ENCODE data around the gene TANC1. TPM values are rescaled to one million over a fixed set of nuclear protein-coding genes. Genes with fewer than 3 reads are reported as not detected.
A peak's percentile ranks its signal among the peaks of the same experiment; 100 is the strongest.

The TANC1 gene
- total and polyA plus RNA-seq, 5 experiments from 2014 or later = 0.05 to 0.17 (median 0.09) TPM; not detected in 1

- Mint-ChIP-seq H3K27me3 (no peaks in the 10 kb centered on the region), H3K4me3 (no peak overlapping the region), H3K36me3 (no peaks in the 10 kb centered on the region), H3K9me3 (no peaks in the 10 kb centered on the region), H3K4me1 (peaks cover 10 to 38% (median 27%) of the 10 kb centered on the region in 4 donors), H3K27ac (peak overlapping the region in 5 of 10 donors; percentile 12 to 85 (median 79))
- ATAC-seq (no peak), DNase-seq (no peak)
- POLR2A ChIA-PET = interaction anchor here (0.6 kb wide), 1 partner anchor 139 kb away, joined by 3 read pairs; no protein-coding TSS in a partner anchor
Observed at GRCh38 chr2:159125858-159126257, 157.4 kb downstream of the TANC1 start.

- DNase-seq (no peak), ATAC-seq (no peak)
- Mint-ChIP-seq H3K27me3 (no peaks in the 10 kb centered on the region), H3K27ac (no peak overlapping the region), H3K4me1 (peaks cover 10 to 38% (median 27%) of the 10 kb centered on the region in 4 donors), H3K36me3 (no peaks in the 10 kb centered on the region), H3K4me3 (no peak overlapping the region), H3K9me3 (no peaks in the 10 kb centered on the region)
- POLR2A ChIA-PET = no interaction called here
Observed at GRCh38 chr2:159126432-159127022, 158.1 kb downstream of the TANC1 start.

- Mint-ChIP-seq H3K27me3 (no peaks in the 10 kb centered on the region), H3K4me3 (no peak overlapping the region), H3K36me3 (no peaks in the 10 kb centered on the region), H3K9me3 (no peaks in the 10 kb centered on the region), H3K27ac (peak overlapping the region in 2 of 10 donors; percentile 8 to 47), H3K4me1 (peaks cover 10 to 39% (median 27%) of the 10 kb centered on the region in 4 donors)
- POLR2A ChIA-PET = interaction anchor here (0.6 kb wide), 1 partner anchor 8 kb away, joined by 3 read pairs; no protein-coding TSS in a partner anchor
- ATAC-seq = no peak
- DNase-seq = no peak
Observed at GRCh38 chr2:159128191-159128590, 159.8 kb downstream of the TANC1 start.

GRCh38 chr2:159129269-159129668 is 160.8 kb downstream of the TANC1 start:
- Mint-ChIP-seq H3K9me3 (no peaks in the 10 kb centered on the region), H3K27me3 (no peaks in the 10 kb centered on the region), H3K36me3 (no peaks in the 10 kb centered on the region), H3K27ac (peak overlapping the region in 1 of 10 donors; percentile 65), H3K4me3 (no peak overlapping the region), H3K4me1 (peaks cover 7 to 32% (median 22%) of the 10 kb centered on the region in 4 donors)
- DNase-seq (no peak), ATAC-seq (no peak)
- POLR2A ChIA-PET = interaction anchor here (1.0 kb wide), 1 partner anchor 582 kb away, joined by 3 read pairs; no protein-coding TSS in a partner anchor

GRCh38 chr2:159129824-159130223 is 161.4 kb downstream of the TANC1 start:
- Mint-ChIP-seq H3K4me3 (no peak overlapping the region), H3K27me3 (no peaks in the 10 kb centered on the region), H3K9me3 (no peaks in the 10 kb centered on the region), H3K4me1 (peaks cover 4 to 26% (median 17%) of the 10 kb centered on the region in 4 donors), H3K27ac (peak overlapping the region in 1 of 10 donors; percentile 15), H3K36me3 (no peaks in the 10 kb centered on the region)
- POLR2A ChIA-PET = interaction anchor here (1.0 kb wide), 1 partner anchor 582 kb away, joined by 3 read pairs; no protein-coding TSS in a partner anchor
- DNase-seq (no peak), ATAC-seq (no peak)

- POLR2A ChIA-PET = no interaction called here
- ATAC-seq = no peak
Observed at GRCh38 chr2:159130302-159130701, 161.9 kb downstream of the TANC1 start.

GRCh38 chr2:159131267-159131913 is 162.9 kb downstream of the TANC1 start:
- H3K4me3 Mint-ChIP-seq = no peak overlapping the region
- peak overlapping the region in 1 of 10 donors; percentile 23 for H3K27ac Mint-ChIP-seq
- no peaks in the 10 kb centered on the region for H3K27me3 Mint-ChIP-seq
- POLR2A ChIA-PET = no interaction called here
- H3K4me1 Mint-ChIP-seq = peaks cover 0 to 15% (median 6%) of the 10 kb centered on the region in 4 donors
- DNase-seq (no peak), ATAC-seq (no peak)
- no peaks in the 10 kb centered on the region for H3K36me3 Mint-ChIP-seq
- H3K9me3 Mint-ChIP-seq = no peaks in the 10 kb centered on the region

More at GRCh38 chr2:159130302-159130701, 161.9 kb downstream of the TANC1 start:
- H3K27me3 Mint-ChIP-seq = no peaks in the 10 kb centered on the region
- peaks cover under 1 to 21% (median 12%) of the 10 kb centered on the region in 4 donors for H3K4me1 Mint-ChIP-seq
- no peaks in the 10 kb centered on the region for H3K9me3 Mint-ChIP-seq
- H3K36me3 Mint-ChIP-seq = no peaks in the 10 kb centered on the region
- H3K4me3 Mint-ChIP-seq = no peak overlapping the region
- H3K27ac Mint-ChIP-seq = no peak overlapping the region
- no peak for DNase-seq

GRCh38 chr2:159131914-159132281 is 163.5 kb downstream of the TANC1 start:
- DNase-seq (no peak), ATAC-seq (no peak)
- H3K4me1 Mint-ChIP-seq = peaks cover 0 to 14% (median 6%) of the 10 kb centered on the region in 4 donors
- no peaks in the 10 kb centered on the region for H3K9me3 Mint-ChIP-seq
- no peaks in the 10 kb centered on the region for H3K27me3 Mint-ChIP-seq
- POLR2A ChIA-PET = interaction anchor here (0.6 kb wide), 1 partner anchor 1585 kb away, joined by 3 read pairs; no protein-coding TSS in a partner anchor
- no peaks in the 10 kb centered on the region for H3K36me3 Mint-ChIP-seq
- no peak overlapping the region for H3K4me3 Mint-ChIP-seq
- H3K27ac Mint-ChIP-seq = no peak overlapping the region

GRCh38 chr2:159133797-159134196 is 165.4 kb downstream of the TANC1 start:
- Mint-ChIP-seq H3K9me3 (no peaks in the 10 kb centered on the region), H3K4me1 (peaks cover 0 to 14% (median 6%) of the 10 kb centered on the region in 4 donors), H3K36me3 (no peaks in the 10 kb centered on the region), H3K27ac (peak overlapping the region in 2 of 10 donors; percentile 24 to 68), H3K27me3 (no peaks in the 10 kb centered on the region), H3K4me3 (no peak overlapping the region)
- DNase-seq = peak in 2 of 10 donors; percentile 33 to 35
- ATAC-seq = peak; percentile 37 to 38
- POLR2A ChIA-PET = no interaction called here

- Mint-ChIP-seq H3K27ac (no peak overlapping the region), H3K36me3 (no peaks in the 10 kb centered on the region), H3K9me3 (no peaks in the 10 kb centered on the region), H3K27me3 (no peaks in the 10 kb centered on the region), H3K4me3 (no peak overlapping the region), H3K4me1 (peaks cover 0 to 11% (median 2%) of the 10 kb centered on the region in 4 donors)
- ATAC-seq (no peak), DNase-seq (no peak)
- POLR2A ChIA-PET = no interaction called here
Observed at GRCh38 chr2:159134979-159135378, 166.5 kb downstream of the TANC1 start.

- H3K36me3 Mint-ChIP-seq = no peaks in the 10 kb centered on the region
- H3K4me1 Mint-ChIP-seq = peaks cover 0 to 4% (median 1%) of the 10 kb centered on the region in 4 donors
- peaks cover 0 to 2% (median 0%) of the 10 kb centered on the region in 5 donors for H3K27me3 Mint-ChIP-seq
- H3K9me3 Mint-ChIP-seq = no peaks in the 10 kb centered on the region
- ATAC-seq (no peak), DNase-seq (no peak)
- H3K4me3 Mint-ChIP-seq = no peak overlapping the region
- POLR2A ChIA-PET = interaction anchor here (0.7 kb wide), 1 partner anchor 8 kb away, joined by 3 read pairs; no protein-coding TSS in a partner anchor
- no peak overlapping the region for H3K27ac Mint-ChIP-seq
Observed at GRCh38 chr2:159136391-159136790, 168.0 kb downstream of the TANC1 start.

GRCh38 chr2:159137511-159138241 is 169.2 kb downstream of the TANC1 start:
- Mint-ChIP-seq H3K9me3 (no peaks in the 10 kb centered on the region), H3K27me3 (peaks cover 0 to 2% (median 0%) of the 10 kb centered on the region in 5 donors), H3K27ac (no peak overlapping the region), H3K4me1 (peaks cover 0 to 4% (median 0%) of the 10 kb centered on the region in 4 donors), H3K36me3 (no peaks in the 10 kb centered on the region), H3K4me3 (no peak overlapping the region)
- ATAC-seq (no peak), DNase-seq (no peak)
- POLR2A ChIA-PET = no interaction called here
